Testis (tissue), 2 donors: ENCODE results near the gene STAT5B.
"Not testable (repeated sequence)": the region's sequence is repeated elsewhere in the genome, so short reads cannot be mapped to it uniquely, and the experiment has no call there.

ENCODE experiments used
- CTCF ChIP-seq, 3 experiments: fragments of 450-650 bp in 2 of 3; fragments of 200-600 bp in 1 of 3; sonication (generic) in 1 of 3; IDR thresholded peaks; one replicate each; pipeline ENCODE4 v1.5.1; 2016 to 2019; ENCODE audit warnings: antibody characterized with exemption in 3 of 3, mild to moderate bottlenecking in 2 of 3, moderate library complexity in 1 of 3
- POLR2A ChIP-seq: fragments of 450-650 bp; IDR thresholded peaks from one replicate; pipeline ENCODE4 v1.6.1; 2017; ENCODE audit warnings: antibody characterized with exemption, mild to moderate bottlenecking, moderate library complexity

- not testable (repeated sequence) for TF ChIP-seq CTCF (IDR thresholded peaks at IDR 0.05); POLR2A
Measured at GRCh38 chr17:42219280-42219679, 56.9 kb downstream of the STAT5B start.
